ENCODE results near the gene CD3D.

CD3D gene

DNA sequence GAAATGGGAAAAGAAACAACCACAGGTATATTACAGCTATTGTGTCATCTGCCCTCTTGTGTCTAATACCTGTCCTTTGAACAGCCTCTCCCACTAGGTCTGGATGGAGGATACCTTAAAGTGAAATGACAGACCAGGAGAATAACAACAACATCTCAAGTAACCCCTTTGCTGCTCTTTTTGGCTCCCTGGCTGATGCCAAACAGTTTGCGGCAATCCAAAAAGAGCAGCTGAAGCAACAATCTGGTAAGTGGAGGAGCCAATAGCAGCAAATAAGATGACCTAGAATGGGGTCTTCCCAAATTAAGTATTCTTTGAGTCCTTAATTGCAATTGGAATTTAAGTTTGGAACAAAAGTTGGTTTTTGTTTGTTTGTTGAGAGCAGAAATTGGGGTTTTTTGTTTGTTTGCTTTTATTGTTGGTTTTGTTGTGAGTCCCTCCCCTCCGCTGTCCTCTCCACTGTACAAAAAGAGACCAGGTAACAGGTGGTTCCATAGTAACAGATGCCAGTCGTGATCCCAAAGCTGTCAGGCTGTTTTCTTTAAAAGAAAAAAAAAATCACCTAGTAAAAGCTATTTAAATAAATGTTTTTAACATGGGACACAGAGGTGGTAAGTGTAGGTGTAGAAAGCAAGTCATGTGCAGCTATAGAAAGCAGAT, 22.6 kb upstream of the CD3D start:
- H3K27me3 ChIP-seq (ENCODE audit: control insufficient read depth, insufficient read depth, low read length), result no peaks in the 10 kb centered on the region
- H3K27ac ChIP-seq (ENCODE audit: low read depth, low read length), result no peak overlapping the region
- H3K9me3 ChIP-seq (ENCODE audit: control insufficient read depth, insufficient read depth, low read length), result no peaks in the 10 kb centered on the region
- H3K9ac ChIP-seq (ENCODE audit: low read depth, low read length), result no peak overlapping the region
- H3K4me1 ChIP-seq (ENCODE audit: control insufficient read depth, insufficient read depth, low read length), result no peaks in the 10 kb centered on the region
- no peak overlapping the region for H3K4me3 ChIP-seq (ENCODE audit: low read depth, low read length)
- H3K36me3 ChIP-seq (ENCODE audit: control insufficient read depth, insufficient read depth, low read length), result peaks cover 46% of the 10 kb centered on the region

GRCh38 chr11:118359295-118359958, 16.9 kb upstream of the CD3D start, which contains the start of gene UBE4A:
Gene UBE4A, plus strand, starts transcription at chr11:118359600. Its CDS starts 5,481 bp downstream, at chr11:118365081.
- peaks cover under 1% of the 10 kb centered on the region; the same call in 1 of the 2 replicates for H3K36me3 ChIP-seq (ENCODE audit: control insufficient read depth, insufficient read depth, low read length)
- peak within 1 kb of the TSS; percentile 88 for H3K4me3 ChIP-seq (ENCODE audit: low read depth, low read length)
- H3K9ac ChIP-seq (ENCODE audit: low read depth, low read length), result peak within 1 kb of the TSS; percentile 50
- H3K9me3 ChIP-seq (ENCODE audit: control insufficient read depth, insufficient read depth, low read length), result no peaks in the 10 kb centered on the region; the same call in 1 of the 2 replicates
- no peaks in the 10 kb centered on the region for H3K27me3 ChIP-seq (ENCODE audit: control insufficient read depth, insufficient read depth, low read length)
- H3K4me1 ChIP-seq (ENCODE audit: control insufficient read depth, insufficient read depth, low read length), result no peaks in the 10 kb centered on the region
- peak within 1 kb of the TSS; percentile 7 for H3K27ac ChIP-seq (ENCODE audit: low read depth, low read length)

- no peak overlapping the region for H3K4me3 ChIP-seq (ENCODE audit: low read depth, low read length)
- H3K27me3 ChIP-seq (ENCODE audit: control insufficient read depth, insufficient read depth, low read length), result no peaks in the 10 kb centered on the region
- no peak overlapping the region for H3K27ac ChIP-seq (ENCODE audit: low read depth, low read length)
- no peaks in the 10 kb centered on the region; the same call in 1 of the 2 replicates for H3K9me3 ChIP-seq (ENCODE audit: control insufficient read depth, insufficient read depth, low read length)
- H3K9ac ChIP-seq (ENCODE audit: low read depth, low read length), result no peak overlapping the region
- H3K4me1 ChIP-seq (ENCODE audit: control insufficient read depth, insufficient read depth, low read length), result no peaks in the 10 kb centered on the region
- H3K36me3 ChIP-seq (ENCODE audit: control insufficient read depth, insufficient read depth, low read length), result no peaks in the 10 kb centered on the region
These were observed 15.6 kb upstream of the CD3D start for GRCh38 chr11:118358071-118358470.

- Histone ChIP-seq H3K36me3 (ENCODE audit: control insufficient read depth, insufficient read depth, low read length) (no peaks in the 10 kb centered on the region), H3K4me3 (ENCODE audit: low read depth, low read length) (no peak overlapping the region), H3K9me3 (ENCODE audit: control insufficient read depth, insufficient read depth, low read length) (no peaks in the 10 kb centered on the region; the same call in 1 of the 2 replicates), H3K27ac (ENCODE audit: low read depth, low read length) (no peak overlapping the region), H3K4me1 (ENCODE audit: control insufficient read depth, insufficient read depth, low read length) (0 out of 2 replicates have a peak, but pooled peaks cover 2% of the 10 kb centered on the region), H3K27me3 (ENCODE audit: control insufficient read depth, insufficient read depth, low read length) (no peaks in the 10 kb centered on the region), H3K9ac (ENCODE audit: low read depth, low read length) (no peak overlapping the region)
These were observed 10.7 kb upstream of the CD3D start for GRCh38 chr11:118353084-118353710.

GRCh38 chr11:118349475-118349874, 7.0 kb upstream of the CD3D start:
- H3K4me3 ChIP-seq (ENCODE audit: low read depth, low read length), result no peak overlapping the region
- 0 out of 2 replicates have a peak, but pooled peaks cover 2% of the 10 kb centered on the region for H3K4me1 ChIP-seq (ENCODE audit: control insufficient read depth, insufficient read depth, low read length)
- no peaks in the 10 kb centered on the region for H3K36me3 ChIP-seq (ENCODE audit: control insufficient read depth, insufficient read depth, low read length)
- no peak overlapping the region for H3K27ac ChIP-seq (ENCODE audit: low read depth, low read length)
- H3K27me3 ChIP-seq (ENCODE audit: control insufficient read depth, insufficient read depth, low read length), result no peaks in the 10 kb centered on the region
- H3K9me3 ChIP-seq (ENCODE audit: control insufficient read depth, insufficient read depth, low read length), result no peaks in the 10 kb centered on the region
- H3K9ac ChIP-seq (ENCODE audit: low read depth, low read length), result no peak overlapping the region

- Histone ChIP-seq H3K4me3 (ENCODE audit: low read depth, low read length) (no peak within 1 kb of the TSS), H3K27me3 (ENCODE audit: control insufficient read depth, insufficient read depth, low read length) (no peaks in the 10 kb centered on the region), H3K9ac (ENCODE audit: low read depth, low read length) (no peak within 1 kb of the TSS), H3K4me1 (ENCODE audit: control insufficient read depth, insufficient read depth, low read length) (0 out of 2 replicates have a peak, but pooled peaks cover under 1% of the 10 kb centered on the region), H3K27ac (ENCODE audit: low read depth, low read length) (no peak within 1 kb of the TSS), H3K36me3 (ENCODE audit: control insufficient read depth, insufficient read depth, low read length) (no peaks in the 10 kb centered on the region), H3K9me3 (ENCODE audit: control insufficient read depth, insufficient read depth, low read length) (no peaks in the 10 kb centered on the region)
These were observed 1.5 kb upstream of the CD3D start, which contains the start of gene CD3G for GRCh38 chr11:118343981-118344515. Gene CD3G, plus strand, starts transcription at chr11:118344344. Its CDS starts 80 bp downstream, at chr11:118344424.

DNA sequence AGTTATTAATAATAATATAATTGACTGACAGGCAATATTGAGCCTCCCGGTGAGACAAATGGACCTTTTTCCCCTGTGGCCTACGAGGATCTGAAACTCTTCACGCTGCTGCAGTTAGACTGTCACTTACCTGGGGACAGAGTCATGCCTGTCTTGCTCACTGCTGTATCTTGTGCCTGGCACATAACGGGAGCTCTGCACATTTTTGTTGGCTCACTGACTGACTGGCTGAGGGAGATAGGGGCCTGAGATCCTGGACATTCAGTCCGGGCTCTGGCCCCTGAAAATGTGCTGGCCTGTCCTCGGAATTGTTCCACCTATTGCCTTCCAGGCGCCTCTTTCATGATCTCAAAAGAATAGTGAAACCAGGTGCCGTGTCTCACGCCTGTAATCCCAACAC, 743 bp upstream of the CD3D start:
- H3K9ac ChIP-seq (ENCODE audit: low read depth, low read length), result no peak overlapping the region
- no peaks in the 10 kb centered on the region for H3K9me3 ChIP-seq (ENCODE audit: control insufficient read depth, insufficient read depth, low read length)
- no peaks in the 10 kb centered on the region for H3K27me3 ChIP-seq (ENCODE audit: control insufficient read depth, insufficient read depth, low read length)
- no peak overlapping the region for H3K4me3 ChIP-seq (ENCODE audit: low read depth, low read length)
- no peaks in the 10 kb centered on the region for H3K4me1 ChIP-seq (ENCODE audit: control insufficient read depth, insufficient read depth, low read length)
- no peaks in the 10 kb centered on the region for H3K36me3 ChIP-seq (ENCODE audit: control insufficient read depth, insufficient read depth, low read length)
- H3K27ac ChIP-seq (ENCODE audit: low read depth, low read length), result no peak overlapping the region

DNA sequence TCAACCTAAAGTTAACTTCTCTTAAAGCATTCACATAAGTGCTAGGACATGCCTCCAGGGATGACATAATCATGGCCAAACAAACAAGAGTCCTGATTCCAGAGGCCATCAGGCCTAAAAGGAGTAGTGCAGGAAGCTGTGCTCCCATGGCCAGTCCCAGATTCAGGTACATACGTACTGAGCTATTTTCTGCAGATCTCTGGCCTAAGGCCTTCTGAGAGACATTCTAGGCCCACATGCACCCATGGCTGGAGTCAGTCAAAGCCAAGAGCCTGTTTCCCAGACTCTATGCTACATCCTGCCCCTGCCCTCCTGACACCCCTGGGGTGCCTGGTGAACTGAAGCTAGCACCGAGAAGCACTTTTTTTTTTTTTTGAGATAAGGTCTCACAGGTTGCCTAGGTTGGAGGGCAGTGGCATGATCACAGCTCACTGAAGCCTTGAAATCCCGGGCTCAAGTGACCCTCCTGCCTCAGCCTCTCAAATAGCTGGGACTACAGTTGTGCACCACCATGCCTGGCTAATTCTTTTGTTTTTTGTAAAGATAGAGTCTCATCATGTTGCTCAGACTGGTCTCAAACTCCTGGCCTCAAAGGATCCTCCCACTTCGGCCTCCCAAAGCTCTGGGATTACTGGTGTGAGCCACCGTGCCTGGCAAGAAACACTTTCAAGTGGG, 553 bp downstream of the CD3D start:
- H3K9me3 ChIP-seq (ENCODE audit: control insufficient read depth, insufficient read depth, low read length), result no peaks in the 10 kb centered on the region
- H3K27me3 ChIP-seq (ENCODE audit: control insufficient read depth, insufficient read depth, low read length), result no peaks in the 10 kb centered on the region
- no peaks in the 10 kb centered on the region for H3K4me1 ChIP-seq (ENCODE audit: control insufficient read depth, insufficient read depth, low read length)
- H3K9ac ChIP-seq (ENCODE audit: low read depth, low read length), result no peak overlapping the region
- H3K4me3 ChIP-seq (ENCODE audit: low read depth, low read length), result no peak overlapping the region
- H3K27ac ChIP-seq (ENCODE audit: low read depth, low read length), result no peak overlapping the region
- no peaks in the 10 kb centered on the region for H3K36me3 ChIP-seq (ENCODE audit: control insufficient read depth, insufficient read depth, low read length)

- Histone ChIP-seq H3K9ac (ENCODE audit: low read depth, low read length) (no peak overlapping the region), H3K27me3 (ENCODE audit: control insufficient read depth, insufficient read depth, low read length) (no peaks in the 10 kb centered on the region), H3K36me3 (ENCODE audit: control insufficient read depth, insufficient read depth, low read length) (no peaks in the 10 kb centered on the region), H3K4me1 (ENCODE audit: control insufficient read depth, insufficient read depth, low read length) (no peaks in the 10 kb centered on the region), H3K4me3 (ENCODE audit: low read depth, low read length) (no peak overlapping the region), H3K9me3 (ENCODE audit: control insufficient read depth, insufficient read depth, low read length) (no peaks in the 10 kb centered on the region), H3K27ac (ENCODE audit: low read depth, low read length) (no peak overlapping the region)
These were observed 1.2 kb downstream of the CD3D start for GRCh38 chr11:118341261-118341660.

DNA sequence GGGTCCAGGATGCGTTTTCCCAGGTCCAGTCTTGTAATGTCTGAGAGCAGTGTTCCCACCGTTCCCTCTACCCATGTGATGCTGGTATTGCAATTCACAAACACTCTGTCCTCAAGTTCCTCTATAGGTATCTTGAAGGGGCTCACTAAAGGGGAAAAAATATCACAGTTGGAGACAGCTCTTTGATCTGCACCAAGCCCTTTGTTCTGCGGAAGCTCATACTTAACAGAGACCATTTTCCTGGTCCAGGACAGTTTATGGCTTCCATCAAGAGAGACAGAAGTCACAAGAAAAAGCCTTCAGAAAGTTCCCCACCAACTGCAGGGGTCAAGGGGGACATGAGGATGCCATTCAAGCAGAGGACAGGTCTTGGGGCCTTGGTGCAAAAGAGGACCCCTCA, 2.1 kb downstream of the CD3D start:
- Histone ChIP-seq H3K4me1 (ENCODE audit: control insufficient read depth, insufficient read depth, low read length) (no peaks in the 10 kb centered on the region), H3K27ac (ENCODE audit: low read depth, low read length) (no peak overlapping the region), H3K9me3 (ENCODE audit: control insufficient read depth, insufficient read depth, low read length) (no peaks in the 10 kb centered on the region), H3K36me3 (ENCODE audit: control insufficient read depth, insufficient read depth, low read length) (no peaks in the 10 kb centered on the region), H3K27me3 (ENCODE audit: control insufficient read depth, insufficient read depth, low read length) (no peaks in the 10 kb centered on the region), H3K4me3 (ENCODE audit: low read depth, low read length) (no peak overlapping the region), H3K9ac (ENCODE audit: low read depth, low read length) (no peak overlapping the region)

All from HUES48 (cell line).